Measurements from ENCODE around the gene PPP3CB.
A peak's percentile ranks its signal among the peaks of the same experiment; 100 is the strongest.

PPP3CB gene

GRCh38 chr10:73416571-73416970 is 79.3 kb downstream of the PPP3CB start:
- TF ChIP-seq CSRNP3 (CRISPR knock-in tag; IDR thresholded peaks at IDR 0.05) (no peak), GLIS3 (CRISPR knock-in tag; IDR thresholded peaks at IDR 0.05) (no peak), ESRRG (CRISPR knock-in tag; IDR thresholded peaks at IDR 0.05) (no peak), ZNF70 (CRISPR knock-in tag; IDR thresholded peaks at IDR 0.05) (no peak), TOX (CRISPR knock-in tag; IDR thresholded peaks at IDR 0.05; ENCODE audit: borderline replicate concordance) (no peak), PPARA (CRISPR knock-in tag; IDR thresholded peaks at IDR 0.05; ENCODE audit: borderline replicate concordance) (no peak), ARNTL (CRISPR knock-in tag; IDR thresholded peaks at IDR 0.05; ENCODE audit: borderline replicate concordance, low read depth) (no peak), ISL1 (CRISPR knock-in tag; IDR thresholded peaks at IDR 0.05) (no peak), TSHZ2 (CRISPR knock-in tag; IDR thresholded peaks at IDR 0.05) (no peak), ZFP30 (CRISPR knock-in tag; IDR thresholded peaks at IDR 0.05) (no peak)
- no peak for ATAC-seq

GRCh38 chr10:73414230-73414945 is 81.4 kb downstream of the PPP3CB start:
- TF ChIP-seq ZFP30 (CRISPR knock-in tag; IDR thresholded peaks at IDR 0.05) = no peak
- TF ChIP-seq ESRRG (CRISPR knock-in tag; IDR thresholded peaks at IDR 0.05) = no peak
- no peak for TF ChIP-seq OSR1 (CRISPR knock-in tag; IDR thresholded peaks at IDR 0.05)
- TF ChIP-seq ZNF70 (CRISPR knock-in tag; IDR thresholded peaks at IDR 0.05) = no peak
- TF ChIP-seq CSDC2 (CRISPR knock-in tag; IDR thresholded peaks at IDR 0.05) = no peak
- TF ChIP-seq TOX (CRISPR knock-in tag; IDR thresholded peaks at IDR 0.05; ENCODE audit: borderline replicate concordance) = no peak
- no peak for TF ChIP-seq TCF4 (CRISPR knock-in tag; IDR thresholded peaks at IDR 0.05; ENCODE audit: borderline replicate concordance)
- no peak for TF ChIP-seq ZFP3 (CRISPR knock-in tag; IDR thresholded peaks at IDR 0.05)
- no peak for TF ChIP-seq CSRNP3 (CRISPR knock-in tag; IDR thresholded peaks at IDR 0.05)
- TF ChIP-seq GLIS3 (CRISPR knock-in tag; IDR thresholded peaks at IDR 0.05) = no peak
- no peak for TF ChIP-seq SNAI2 (CRISPR knock-in tag; IDR thresholded peaks at IDR 0.05)
- TF ChIP-seq CREB5 (CRISPR knock-in tag; IDR thresholded peaks at IDR 0.05; ENCODE audit: low read depth) = no peak
- no peak for TF ChIP-seq ZC3H10 (CRISPR knock-in tag; IDR thresholded peaks at IDR 0.05)
- ATAC-seq = peak; percentile 54

GRCh38 chr10:73413528-73414229 is 82.1 kb downstream of the PPP3CB start, which contains the start of gene ANXA7:
ANXA7 (minus strand) TSS chr10:73414058; CDS start chr10:73400856, 13,202 bp downstream.
- ATAC-seq = peak; percentile 98
- no peak for TF ChIP-seq ZNF70 (CRISPR knock-in tag; IDR thresholded peaks at IDR 0.05)
- no peak for TF ChIP-seq ESRRG (CRISPR knock-in tag; IDR thresholded peaks at IDR 0.05)
- no peak for TF ChIP-seq CREB5 (CRISPR knock-in tag; IDR thresholded peaks at IDR 0.05; ENCODE audit: low read depth)
- TF ChIP-seq BACH2 (CRISPR knock-in tag; IDR thresholded peaks at IDR 0.05; ENCODE audit: borderline replicate concordance) = no peak
